OCI-M2 (cell line): ENCODE results near the gene BCKDHB.
"Not testable (repeated sequence)": the region's sequence is repeated elsewhere in the genome, so short reads cannot be mapped to it uniquely, and the experiment has no call there.

Experiments
- DNase-seq: peaks from one replicate; lab custom pipeline; 2025; ENCODE audit not compliant: unreplicated experiment; lab: John Stamatoyannopoulos, UW

Gene BCKDHB

GRCh38 chr6:80205404-80205803, 98.9 kb downstream of the BCKDHB start:
- DNase-seq = no peak

GRCh38 chr6:80206758-80207157, 100.3 kb downstream of the BCKDHB start:
- DNase-seq = no peak

- no peak for DNase-seq
Measured at GRCh38 chr6:80209430-80209829, 103.0 kb downstream of the BCKDHB start.

- DNase-seq = no peak
Measured at GRCh38 chr6:80210618-80211017, 104.1 kb downstream of the BCKDHB start.

GRCh38 chr6:80211286-80211685, 104.8 kb downstream of the BCKDHB start:
- no peak for DNase-seq

GRCh38 chr6:80211890-80212289, 105.4 kb downstream of the BCKDHB start:
- DNase-seq = not testable (repeated sequence)

GRCh38 chr6:80214436-80215022, 108.1 kb downstream of the BCKDHB start:
- DNase-seq = peak; percentile 15

- no peak for DNase-seq
Measured at GRCh38 chr6:80215063-80215462, 108.6 kb downstream of the BCKDHB start.

- no peak for DNase-seq
Measured at GRCh38 chr6:80217794-80218193, 111.3 kb downstream of the BCKDHB start.

- no peak for DNase-seq
Measured at GRCh38 chr6:80223743-80224212, 117.3 kb downstream of the BCKDHB start.

GRCh38 chr6:80226151-80226550, 119.7 kb downstream of the BCKDHB start:
- no peak for DNase-seq

- DNase-seq = no peak
Measured at GRCh38 chr6:80226699-80227098, 120.2 kb downstream of the BCKDHB start.

- DNase-seq = no peak
Measured at GRCh38 chr6:80227545-80228105, 121.2 kb downstream of the BCKDHB start.

- DNase-seq = no peak
Measured at GRCh38 chr6:80233262-80233661, 126.8 kb downstream of the BCKDHB start.

GRCh38 chr6:80233958-80234357, 127.5 kb downstream of the BCKDHB start:
- no peak for DNase-seq

- DNase-seq = no peak
Measured at GRCh38 chr6:80234401-80234800, 127.9 kb downstream of the BCKDHB start.

GRCh38 chr6:80234908-80235307, 128.4 kb downstream of the BCKDHB start:
- no peak for DNase-seq

- no peak for DNase-seq
Measured at GRCh38 chr6:80235647-80236046, 129.2 kb downstream of the BCKDHB start.

- not testable (repeated sequence) for DNase-seq
Measured at GRCh38 chr6:80238754-80239153, 132.3 kb downstream of the BCKDHB start.

GRCh38 chr6:80245043-80245442, 138.6 kb downstream of the BCKDHB start:
- DNase-seq = no peak

- DNase-seq = no peak
Measured at GRCh38 chr6:80249897-80250296, 143.4 kb downstream of the BCKDHB start.

GRCh38 chr6:80250391-80250997, 144.0 kb downstream of the BCKDHB start:
- peak; percentile 76 for DNase-seq

GRCh38 chr6:80251321-80251720, 144.8 kb downstream of the BCKDHB start:
- no peak for DNase-seq
